HepG2 (cell line): ENCODE measurements around the gene RAD51. TPM values are rescaled to one million over a fixed set of nuclear protein-coding genes. Genes with fewer than 3 reads are reported as not detected.

ENCODE experiments used
- ATAC-seq: fragments of 200-7000 bp; cut with Tn5 transposase; 3 replicates; pipeline ENCODE4 v1.9.1; 2020; ENCODE audit warnings: mild to moderate bottlenecking, moderate library complexity
- BruUV-seq: library from RNA; stranded (reverse); fragments of 400-500 nt; replicated peaks from 2 replicates; lab custom pipeline; 2021; lab: Mats Ljungman, UMichigan
- CTCF ChIA-PET: fragments of 300-600 bp; formaldehyde crosslinking; extraction: SDS; loops from one replicate; lab custom pipeline; 2021; ENCODE audit warnings: low total read pairs, inconsistent platforms, low intra/inter-chr PET ratio; lab: Yijun Ruan, JAX
- POLR2A ChIA-PET: fragments of 350-600 bp; sonication (Branson Sonifier 250); formaldehyde crosslinking; loops from one replicate; lab custom pipeline; 2020; ENCODE audit warnings: antibody characterized with exemption, inconsistent platforms; lab: Yijun Ruan, JAX
- DNase-seq: peaks from one replicate; pipeline ENCODE4 v3.0.0-alpha.2; 2015; ENCODE audit warnings: low spot score
- FAIRE-seq: peaks from 3 replicates; lab custom pipeline; 2011; peaks lifted over from hg19 to GRCh38; lab: Jason Lieb, UNC
- H2AFZ ChIP-seq: one replicate; pipeline ENCODE4 v1.6.1; 2011; ENCODE audit warnings: low read length, inconsistent platforms
- H3K27ac ChIP-seq: fragments of 300-600 bp; 3 replicates; pipeline ENCODE4 v1.8.0; 2011; ENCODE audit warnings: mixed run types, mild to moderate bottlenecking, mixed read lengths, low read length, inconsistent platforms; ENCODE audit not compliant: insufficient read depth; ENCODE audit errors: extremely low read length
- H3K27me3 ChIP-seq, 2 experiments: fragments of 200-600 bp in 1 of 2; 2 replicates in 1 of 2; 3 replicates in 1 of 2; pipeline versions ENCODE4 v1.6.0 to v1.8.0; 2011; ENCODE audit warnings: low read length in 2 of 2, mild to moderate bottlenecking in 2 of 2, moderate library complexity in 2 of 2, inconsistent platforms in 1 of 2; ENCODE audit not compliant: insufficient read depth in 2 of 2, control insufficient read depth in 1 of 2
- H3K36me3 ChIP-seq, 2 experiments: fragments of 200-600 bp in 1 of 2; replicated peaks in 1 of 2; 2 replicates in 1 of 2; 3 replicates in 1 of 2; pipeline versions ENCODE4 v1.5.1 to v1.8.0; 2011; ENCODE audit warnings: low read length in 2 of 2, inconsistent platforms in 1 of 2; ENCODE audit not compliant: insufficient read depth in 2 of 2, control insufficient read depth in 1 of 2
- H3K4me1 ChIP-seq: 2 replicates; pipeline ENCODE4 v1.5.1; 2012; ENCODE audit warnings: low read length, inconsistent platforms; ENCODE audit not compliant: insufficient read depth
- H3K4me2 ChIP-seq: 2 replicates; pipeline ENCODE4 v1.6.0; 2011; ENCODE audit warnings: low read depth, low read length, inconsistent platforms
- H3K4me3 ChIP-seq, 3 experiments: fragments of 200-600 bp in 1 of 3; sonication (generic), shearing (Covaris generic) in 1 of 3; replicated peaks in 1 of 3; 2 replicates each; pipeline ENCODE4 v1.5.1; 2011 to 2016; ENCODE audit warnings: low read length in 3 of 3, inconsistent platforms in 2 of 3, low read depth in 2 of 3, mild to moderate bottlenecking in 2 of 3, control low read depth in 1 of 3, mixed read lengths in 1 of 3; ENCODE audit not compliant: insufficient read depth in 1 of 3
- H3K79me2 ChIP-seq: one replicate; pipeline ENCODE4 v1.6.1; 2011; ENCODE audit warnings: low read length, inconsistent platforms; ENCODE audit not compliant: insufficient read depth
- H3K9ac ChIP-seq: 2 replicates; pipeline ENCODE4 v1.6.0; 2011; ENCODE audit warnings: mild to moderate bottlenecking, low read depth, low read length, inconsistent platforms; ENCODE audit not compliant: insufficient read depth
- H3K9me3 ChIP-seq: 2 replicates; pipeline ENCODE4 v1.5.1; 2012; ENCODE audit warnings: mild to moderate bottlenecking, low read length
- H4K20me1 ChIP-seq: 2 replicates; pipeline ENCODE4 v1.6.0; 2011; ENCODE audit warnings: inconsistent platforms, mild to moderate bottlenecking, low read length, moderate library complexity; ENCODE audit not compliant: insufficient read depth
- ATM ChIP-seq: fragments of 450-650 bp; IDR thresholded peaks from 2 replicates; pipeline ENCODE4 v1.7.1; 2017; ENCODE audit warnings: mild to moderate bottlenecking, borderline replicate concordance
- BRCA1 ChIP-seq: sonication (generic); formaldehyde crosslinking; IDR thresholded peaks from 2 replicates; pipeline ENCODE4 v1.4.0; 2020; ENCODE audit warnings: missing genetic modification reagents
- KLF6 ChIP-seq: IDR thresholded peaks from 2 replicates; pipeline ENCODE4 v1.8.0; 2016; ENCODE audit warnings: missing biosample characterization, missing genetic modification reagents
- NFE2L1 ChIP-seq: sonication (generic); formaldehyde crosslinking; IDR thresholded peaks from 2 replicates; pipeline ENCODE4 v1.4.0; 2020; ENCODE audit warnings: missing genetic modification reagents, mild to moderate bottlenecking, borderline replicate concordance
- NFYC ChIP-seq: IDR thresholded peaks from 2 replicates; pipeline ENCODE4 v1.6.1; 2016; ENCODE audit warnings: missing genetic modification reagents, missing compliant biosample characterization
- TBL1XR1 ChIP-seq: fragments of 150-350 bp; IDR thresholded peaks from 2 replicates; pipeline ENCODE4 v1.6.1; 2014; ENCODE audit warnings: borderline replicate concordance, low read length; ENCODE audit not compliant: partially characterized antibody
- ZFP36 ChIP-seq: fragments of 150-350 bp; IDR thresholded peaks from 2 replicates; pipeline ENCODE4 v1.6.1; 2018; ENCODE audit warnings: borderline replicate concordance, low read length, low read depth; ENCODE audit not compliant: partially characterized antibody
- ZNF101 ChIP-seq: sonication (generic); formaldehyde crosslinking; IDR thresholded peaks from 2 replicates; pipeline ENCODE4 v1.4.0; 2020; ENCODE audit warnings: mild to moderate bottlenecking, low read depth, missing genetic modification reagents, borderline replicate concordance
- ZNF644 ChIP-seq: IDR thresholded peaks from 2 replicates; pipeline ENCODE4 v1.6.1; 2016; ENCODE audit warnings: low read depth
- WGBS: methylation state at CpG from one replicate; pipeline ENCODE4 v1.1.6; 2017; ENCODE audit warnings: low lambda C conversion rate; 5-methylcytosine and 5-hydroxymethylcytosine counted together
- in situ Hi-C: cut with HindIII; loops from 2 replicates; pipeline ENCODE4 v1.10.0; 2017; ENCODE audit warnings: low pct_unique_long_range_greater_than_20kb; ENCODE audit not compliant: extremely low pct_ligation_motif_present
- intact Hi-C: fragments of 100-400 bp; cut with micrococcal nuclease; formaldehyde crosslinking; loops from one replicate; pipeline ENCODE4 v1.10.0; 2022; ENCODE audit not compliant: unreplicated experiment
- polyA plus RNA-seq, 8 experiments: library from polyadenylated mRNA; depleted of rRNA in 3 of 8; stranded (reverse) in 7 of 8; unstranded in 1 of 8; fragments of >200 nt; fragmentation: Illumina TruSeq in 4 of 8; extraction: Trizol in 4 of 8; gene quantifications; 2 replicates each; pipeline versions ENCODE4 v1.2.1 to v1.2.3, GENCODE V29; 2011 to 2016; ENCODE audit warnings: low read depth in 4 of 8, missing spikeins in 1 of 8, mixed read lengths in 1 of 8; ENCODE audit not compliant: insufficient read depth in 1 of 8
- total RNA-seq, 5 experiments: library from RNA; depleted of rRNA; stranded (reverse); fragments of >200 nt; fragmentation: Illumina TruSeq; extraction: Trizol; gene quantifications; 2 replicates each; pipeline ENCODE4 v1.2.3, GENCODE V29; 2016; ENCODE audit warnings: low read depth in 1 of 5
- TF ChIP-seq, protein P1 (sequence below): sonication (generic); formaldehyde crosslinking; IDR thresholded peaks from 2 replicates; pipeline ENCODE4 v1.4.0; 2020; ENCODE audit warnings: mild to moderate bottlenecking, missing genetic modification reagents, borderline replicate concordance
- TF ChIP-seq, protein P2 (sequence below): sonication (generic); formaldehyde crosslinking; conservative IDR thresholded peaks from 2 replicates; pipeline ENCODE4 v1.8.0; 2022; ENCODE audit warnings: missing genetic modification reagents
- TF ChIP-seq, protein P3 (sequence below): sonication (generic); formaldehyde crosslinking; IDR thresholded peaks from 2 replicates; pipeline ENCODE4 v1.4.0; 2020; ENCODE audit warnings: missing genetic modification reagents
- TF ChIP-seq, protein P4 (sequence below): sonication (generic); formaldehyde crosslinking; conservative IDR thresholded peaks from 2 replicates; pipeline ENCODE4 v1.4.0; 2020; ENCODE audit warnings: missing genetic modification reagents

The RAD51 gene
- total and polyA plus RNA-seq, 2 of the 13 experiments (the other 11 are each of a cell fraction or from before 2014, with no cell fraction given): 8.5 to 12.8 TPM

DNA sequence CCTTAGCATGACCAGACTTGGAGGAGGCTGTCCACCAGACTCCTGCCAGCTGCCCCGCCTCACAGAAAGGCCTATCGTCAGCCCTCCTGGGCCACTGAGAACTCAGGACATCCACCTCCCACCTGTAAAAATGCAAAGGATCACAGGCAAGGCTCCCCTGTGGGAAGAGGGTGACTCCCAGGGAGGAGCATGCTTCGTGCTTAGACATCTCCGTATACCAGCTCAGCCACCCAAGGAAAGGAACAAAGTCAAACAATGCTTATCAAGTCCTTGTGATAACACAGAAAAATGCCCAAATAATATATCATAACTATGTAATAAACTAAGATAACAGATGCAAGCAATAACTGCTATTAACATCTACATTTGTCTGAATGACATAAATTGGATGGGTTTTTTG lies 55.9 kb downstream of the RAD51 start:
- DNase-seq (no peak), FAIRE-seq (no peak), ATAC-seq (no peak)
- Histone ChIP-seq H3K9me3 (no peaks in the 10 kb centered on the region), H3K79me2 (peaks cover 30% of the 10 kb centered on the region), H4K20me1 (no peaks in the 10 kb centered on the region), H3K4me2 (no peak overlapping the region), H3K4me1 (peaks cover 27% of the 10 kb centered on the region), H3K27me3 (no peaks in the 10 kb centered on the region), H2AFZ (no peak overlapping the region), H3K36me3 (peaks cover 10 to 41% of the 10 kb centered on the region in 2 experiments), H3K27ac (no peak overlapping the region), H3K4me3 (no peak overlapping the region), H3K9ac (no peak overlapping the region)
- ChIA-PET CTCF (no interaction called here), POLR2A (interaction anchor here (1.2 kb wide), 1 partner anchor 12 kb away, joined by 3 read pairs; no protein-coding TSS in a partner anchor)
- intact Hi-C loops (loop anchor here (10.0 kb wide), 1 partner anchor 156 kb away; the partner anchor contains the start of gene KNL1), in situ Hi-C loops (no loop called here)
- 98% methylated on average over 4 of the region's 4 CpGs for WGBS
- TSS peak; percentile 29 for BruUV-seq
- TF ChIP-seq BRCA1 (CRISPR knock-in tag) (no peak), ATM (no peak), ZFP36 (no peak), TBL1XR1 (no peak), NFE2L1 (no peak), ZNF644 (CRISPR knock-in tag) (no peak), NFYC (CRISPR knock-in tag) (no peak), KLF6 (CRISPR knock-in tag) (no peak), ZNF101 (CRISPR knock-in tag) (no peak)
- TF ChIP-seq, protein P1, sequence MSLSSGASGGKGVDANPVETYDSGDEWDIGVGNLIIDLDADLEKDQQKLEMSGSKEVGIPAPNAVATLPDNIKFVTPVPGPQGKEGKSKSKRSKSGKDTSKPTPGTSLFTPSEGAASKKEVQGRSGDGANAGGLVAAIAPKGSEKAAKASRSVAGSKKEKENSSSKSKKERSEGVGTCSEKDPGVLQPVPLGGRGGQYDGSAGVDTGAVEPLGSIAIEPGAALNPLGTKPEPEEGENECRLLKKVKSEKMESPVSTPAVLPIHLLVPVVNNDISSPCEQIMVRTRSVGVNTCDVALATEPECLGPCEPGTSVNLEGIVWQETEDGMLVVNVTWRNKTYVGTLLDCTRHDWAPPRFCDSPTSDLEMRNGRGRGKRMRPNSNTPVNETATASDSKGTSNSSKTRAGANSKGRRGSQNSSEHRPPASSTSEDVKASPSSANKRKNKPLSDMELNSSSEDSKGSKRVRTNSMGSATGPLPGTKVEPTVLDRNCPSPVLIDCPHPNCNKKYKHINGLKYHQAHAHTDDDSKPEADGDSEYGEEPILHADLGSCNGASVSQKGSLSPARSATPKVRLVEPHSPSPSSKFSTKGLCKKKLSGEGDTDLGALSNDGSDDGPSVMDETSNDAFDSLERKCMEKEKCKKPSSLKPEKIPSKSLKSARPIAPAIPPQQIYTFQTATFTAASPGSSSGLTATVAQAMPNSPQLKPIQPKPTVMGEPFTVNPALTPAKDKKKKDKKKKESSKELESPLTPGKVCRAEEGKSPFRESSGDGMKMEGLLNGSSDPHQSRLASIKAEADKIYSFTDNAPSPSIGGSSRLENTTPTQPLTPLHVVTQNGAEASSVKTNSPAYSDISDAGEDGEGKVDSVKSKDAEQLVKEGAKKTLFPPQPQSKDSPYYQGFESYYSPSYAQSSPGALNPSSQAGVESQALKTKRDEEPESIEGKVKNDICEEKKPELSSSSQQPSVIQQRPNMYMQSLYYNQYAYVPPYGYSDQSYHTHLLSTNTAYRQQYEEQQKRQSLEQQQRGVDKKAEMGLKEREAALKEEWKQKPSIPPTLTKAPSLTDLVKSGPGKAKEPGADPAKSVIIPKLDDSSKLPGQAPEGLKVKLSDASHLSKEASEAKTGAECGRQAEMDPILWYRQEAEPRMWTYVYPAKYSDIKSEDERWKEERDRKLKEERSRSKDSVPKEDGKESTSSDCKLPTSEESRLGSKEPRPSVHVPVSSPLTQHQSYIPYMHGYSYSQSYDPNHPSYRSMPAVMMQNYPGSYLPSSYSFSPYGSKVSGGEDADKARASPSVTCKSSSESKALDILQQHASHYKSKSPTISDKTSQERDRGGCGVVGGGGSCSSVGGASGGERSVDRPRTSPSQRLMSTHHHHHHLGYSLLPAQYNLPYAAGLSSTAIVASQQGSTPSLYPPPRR (CRISPR knock-in tag): no peak
- TF ChIP-seq, protein P2, sequence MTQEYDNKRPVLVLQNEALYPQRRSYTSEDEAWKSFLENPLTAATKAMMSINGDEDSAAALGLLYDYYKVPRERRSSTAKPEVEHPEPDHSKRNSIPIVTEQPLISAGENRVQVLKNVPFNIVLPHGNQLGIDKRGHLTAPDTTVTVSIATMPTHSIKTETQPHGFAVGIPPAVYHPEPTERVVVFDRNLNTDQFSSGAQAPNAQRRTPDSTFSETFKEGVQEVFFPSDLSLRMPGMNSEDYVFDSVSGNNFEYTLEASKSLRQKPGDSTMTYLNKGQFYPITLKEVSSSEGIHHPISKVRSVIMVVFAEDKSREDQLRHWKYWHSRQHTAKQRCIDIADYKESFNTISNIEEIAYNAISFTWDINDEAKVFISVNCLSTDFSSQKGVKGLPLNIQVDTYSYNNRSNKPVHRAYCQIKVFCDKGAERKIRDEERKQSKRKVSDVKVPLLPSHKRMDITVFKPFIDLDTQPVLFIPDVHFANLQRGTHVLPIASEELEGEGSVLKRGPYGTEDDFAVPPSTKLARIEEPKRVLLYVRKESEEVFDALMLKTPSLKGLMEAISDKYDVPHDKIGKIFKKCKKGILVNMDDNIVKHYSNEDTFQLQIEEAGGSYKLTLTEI (CRISPR knock-in tag): no peak
- TF ChIP-seq, protein P3, sequence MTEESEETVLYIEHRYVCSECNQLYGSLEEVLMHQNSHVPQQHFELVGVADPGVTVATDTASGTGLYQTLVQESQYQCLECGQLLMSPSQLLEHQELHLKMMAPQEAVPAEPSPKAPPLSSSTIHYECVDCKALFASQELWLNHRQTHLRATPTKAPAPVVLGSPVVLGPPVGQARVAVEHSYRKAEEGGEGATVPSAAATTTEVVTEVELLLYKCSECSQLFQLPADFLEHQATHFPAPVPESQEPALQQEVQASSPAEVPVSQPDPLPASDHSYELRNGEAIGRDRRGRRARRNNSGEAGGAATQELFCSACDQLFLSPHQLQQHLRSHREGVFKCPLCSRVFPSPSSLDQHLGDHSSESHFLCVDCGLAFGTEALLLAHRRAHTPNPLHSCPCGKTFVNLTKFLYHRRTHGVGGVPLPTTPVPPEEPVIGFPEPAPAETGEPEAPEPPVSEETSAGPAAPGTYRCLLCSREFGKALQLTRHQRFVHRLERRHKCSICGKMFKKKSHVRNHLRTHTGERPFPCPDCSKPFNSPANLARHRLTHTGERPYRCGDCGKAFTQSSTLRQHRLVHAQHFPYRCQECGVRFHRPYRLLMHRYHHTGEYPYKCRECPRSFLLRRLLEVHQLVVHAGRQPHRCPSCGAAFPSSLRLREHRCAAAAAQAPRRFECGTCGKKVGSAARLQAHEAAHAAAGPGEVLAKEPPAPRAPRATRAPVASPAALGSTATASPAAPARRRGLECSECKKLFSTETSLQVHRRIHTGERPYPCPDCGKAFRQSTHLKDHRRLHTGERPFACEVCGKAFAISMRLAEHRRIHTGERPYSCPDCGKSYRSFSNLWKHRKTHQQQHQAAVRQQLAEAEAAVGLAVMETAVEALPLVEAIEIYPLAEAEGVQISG (CRISPR knock-in tag): no peak
- TF ChIP-seq, protein P4, sequence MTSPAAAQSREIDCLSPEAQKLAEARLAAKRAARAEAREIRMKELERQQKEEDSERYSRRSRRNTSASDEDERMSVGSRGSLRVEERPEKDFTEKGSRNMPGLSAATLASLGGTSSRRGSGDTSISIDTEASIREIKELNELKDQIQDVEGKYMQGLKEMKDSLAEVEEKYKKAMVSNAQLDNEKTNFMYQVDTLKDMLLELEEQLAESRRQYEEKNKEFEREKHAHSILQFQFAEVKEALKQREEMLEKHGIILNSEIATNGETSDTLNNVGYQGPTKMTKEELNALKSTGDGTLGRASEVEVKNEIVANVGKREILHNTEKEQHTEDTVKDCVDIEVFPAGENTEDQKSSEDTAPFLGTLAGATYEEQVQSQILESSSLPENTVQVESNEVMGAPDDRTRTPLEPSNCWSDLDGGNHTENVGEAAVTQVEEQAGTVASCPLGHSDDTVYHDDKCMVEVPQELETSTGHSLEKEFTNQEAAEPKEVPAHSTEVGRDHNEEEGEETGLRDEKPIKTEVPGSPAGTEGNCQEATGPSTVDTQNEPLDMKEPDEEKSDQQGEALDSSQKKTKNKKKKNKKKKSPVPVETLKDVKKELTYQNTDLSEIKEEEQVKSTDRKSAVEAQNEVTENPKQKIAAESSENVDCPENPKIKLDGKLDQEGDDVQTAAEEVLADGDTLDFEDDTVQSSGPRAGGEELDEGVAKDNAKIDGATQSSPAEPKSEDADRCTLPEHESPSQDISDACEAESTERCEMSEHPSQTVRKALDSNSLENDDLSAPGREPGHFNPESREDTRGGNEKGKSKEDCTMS (CRISPR knock-in tag): no peak
